Subcutaneous abdominal adipose tissue (tissue), 5 donors: Measurements from ENCODE around the gene ENPP3.

Experiments used
- H3K27ac ChIP-seq: one replicate; pipeline ENCODE4 v1.7.0; 2013; ENCODE audit warnings: low read depth, mild to moderate bottlenecking, inconsistent platforms, low read length, moderate library complexity
- H3K27me3 ChIP-seq, 5 donors: one replicate each; pipeline ENCODE4 v1.7.0; 2013; ENCODE audit warnings: low read length in 5 of 5, inconsistent platforms in 1 of 5; ENCODE audit not compliant: control insufficient read depth in 5 of 5, insufficient read depth in 4 of 5
- H3K36me3 ChIP-seq, 5 donors: one replicate each; pipeline ENCODE4 v1.7.0; 2013; ENCODE audit warnings: low read length in 5 of 5; ENCODE audit not compliant: control insufficient read depth in 5 of 5, insufficient read depth in 5 of 5
- H3K4me1 ChIP-seq, 5 donors: one replicate each; pipeline ENCODE4 v1.7.0; 2013; ENCODE audit warnings: low read length in 5 of 5, mild to moderate bottlenecking in 3 of 5, moderate library complexity in 1 of 5; ENCODE audit not compliant: control insufficient read depth in 5 of 5, insufficient read depth in 5 of 5
- H3K4me3 ChIP-seq, 5 donors: one replicate each; pipeline ENCODE4 v1.7.0; 2013; ENCODE audit warnings: low read length in 5 of 5, low read depth in 1 of 5
- H3K9ac ChIP-seq, 5 donors: one replicate each; pipeline ENCODE4 v1.7.0; 2013; ENCODE audit warnings: low read length in 5 of 5, mild to moderate bottlenecking in 4 of 5, moderate library complexity in 3 of 5
- H3K9me3 ChIP-seq, 5 donors: one replicate each; pipeline ENCODE4 v1.7.0; 2013; ENCODE audit warnings: low read length in 5 of 5; ENCODE audit not compliant: control insufficient read depth in 5 of 5
- donor health status: healthy.
- donor health status: healthy.
- donor health status: healthy.
- donor health status: healthy.
- donor health status: healthy.

The ENPP3 gene

DNA sequence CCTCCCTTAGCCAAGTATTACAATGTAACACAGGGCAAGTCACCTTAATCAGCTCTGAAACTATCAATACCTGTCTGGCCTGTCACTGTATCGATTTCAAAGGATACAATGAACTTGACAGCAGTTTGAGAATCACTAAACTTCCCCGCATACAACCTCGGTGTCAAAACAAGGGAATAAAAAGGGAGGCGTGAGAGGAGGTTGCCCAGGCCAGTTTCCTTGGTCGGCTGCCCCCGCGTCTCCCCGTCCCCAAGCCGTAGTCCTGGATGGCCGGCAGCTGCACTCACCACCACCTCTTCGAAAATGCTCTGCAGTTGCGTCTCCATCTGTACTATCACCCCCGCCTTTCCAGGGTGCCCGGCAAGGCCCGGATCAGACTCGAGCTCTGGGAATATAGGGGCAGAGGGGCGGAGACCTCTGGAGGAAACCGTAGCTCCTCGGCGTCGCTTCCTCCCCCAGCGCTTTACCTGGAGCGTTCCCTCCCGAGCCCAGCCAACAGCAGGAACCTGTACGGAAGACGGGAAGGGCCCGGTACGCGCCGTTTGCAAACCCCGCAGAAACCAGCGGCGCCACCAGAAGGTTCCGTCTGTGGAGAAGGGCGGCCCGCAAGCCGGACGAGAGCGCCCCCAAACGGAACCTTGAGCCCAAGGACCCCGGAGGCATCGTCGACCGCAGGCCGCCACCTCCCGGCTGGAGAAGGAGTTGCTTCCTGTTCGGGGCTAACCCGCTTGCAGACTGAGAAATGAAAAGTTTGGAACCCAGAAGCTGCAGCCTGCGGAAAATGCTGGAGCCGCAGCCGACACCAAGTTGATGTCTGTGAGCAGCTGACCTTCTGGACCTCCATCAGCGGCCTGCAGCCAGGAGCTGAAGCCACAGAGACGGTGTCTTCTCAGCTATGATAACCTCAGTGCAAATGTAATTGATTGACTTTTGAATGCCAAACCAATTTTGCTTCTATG lies 9.1 kb upstream of the ENPP3 start, which contains the start of gene MED23:
Gene MED23, minus strand, starts transcription at position 519 of the 959 bp plus-strand sequence. Its CDS starts 193 bp downstream, at position 326.
- Histone ChIP-seq H3K4me3 (peak within 1 kb of the TSS; percentile 83 to 99 (median 95)), H3K27me3 (no peaks in the 10 kb centered on the region), H3K36me3 (peaks cover 14 to 25% (median 19%) of the 10 kb centered on the region in 5 donors), H3K27ac (peak within 1 kb of the TSS; percentile 59), H3K9me3 (no peaks in the 10 kb centered on the region), H3K4me1 (peaks cover 0 to 21% (median 18%) of the 10 kb centered on the region in 5 donors), H3K9ac (peak within 1 kb of the TSS; percentile 73 to 98 (median 92))

GRCh38 chr6:131628726-131629125 lies 8.4 kb upstream of the ENPP3 start:
- Histone ChIP-seq H3K9ac (peak overlapping the region in 2 of 5 donors; percentile 55 to 69), H3K36me3 (peaks cover 7 to 17% (median 12%) of the 10 kb centered on the region in 5 donors), H3K4me1 (peaks cover 0 to 21% (median 18%) of the 10 kb centered on the region in 5 donors), H3K4me3 (peak overlapping the region; percentile 77 to 99 (median 95)), H3K9me3 (no peaks in the 10 kb centered on the region), H3K27me3 (no peaks in the 10 kb centered on the region), H3K27ac (no peak overlapping the region)

GRCh38 chr6:131629651-131630050 lies 7.5 kb upstream of the ENPP3 start:
- Histone ChIP-seq H3K9me3 (no peaks in the 10 kb centered on the region), H3K4me3 (no peak overlapping the region), H3K27ac (no peak overlapping the region), H3K9ac (no peak overlapping the region), H3K36me3 (peaks cover 0 to 8% (median 3%) of the 10 kb centered on the region in 5 donors), H3K27me3 (no peaks in the 10 kb centered on the region), H3K4me1 (peaks cover 0 to 21% (median 18%) of the 10 kb centered on the region in 5 donors)

DNA sequence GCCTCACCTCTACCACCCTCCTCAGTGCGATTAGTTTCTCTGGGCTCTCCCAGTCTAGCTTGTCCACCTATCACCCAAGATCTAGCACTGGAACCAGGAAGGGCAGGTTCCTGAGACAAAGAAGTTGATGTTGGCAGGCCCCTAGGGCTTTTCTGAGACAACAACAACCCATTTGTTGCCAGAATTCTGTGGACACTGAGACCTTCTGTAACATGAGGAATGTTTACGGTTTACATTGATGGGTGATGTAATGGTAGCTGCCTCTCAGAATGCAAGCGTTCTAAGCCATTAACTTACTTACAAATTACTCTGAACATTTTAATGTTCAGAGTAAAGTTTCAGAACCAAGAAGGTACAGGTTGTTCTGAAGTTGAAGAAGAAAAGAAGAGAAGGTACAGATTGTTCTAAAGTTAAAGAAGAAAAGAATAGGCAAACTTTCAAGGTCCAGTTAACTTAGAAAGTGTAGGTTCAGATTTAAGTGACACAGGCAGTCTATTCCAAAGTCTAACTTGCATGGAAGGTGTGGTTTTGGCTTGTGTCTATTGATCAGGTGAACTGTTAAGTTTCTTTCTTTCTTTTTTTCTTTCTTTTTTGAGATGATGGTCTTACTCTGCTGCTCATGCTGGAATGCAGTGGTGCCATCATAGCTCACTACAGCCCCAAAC lies 5.3 kb upstream of the ENPP3 start:
- H3K4me1 ChIP-seq: peaks cover 0 to 18% (median 17%) of the 10 kb centered on the region in 5 donors

GRCh38 chr6:131635384-131636340 lies 1.4 kb upstream of the ENPP3 start:
- Histone ChIP-seq H3K27ac (no peak overlapping the region), H3K9me3 (no peaks in the 10 kb centered on the region), H3K27me3 (no peaks in the 10 kb centered on the region), H3K9ac (no peak overlapping the region), H3K4me3 (no peak overlapping the region), H3K4me1 (peaks cover 0 to 7% (median 0%) of the 10 kb centered on the region in 5 donors), H3K36me3 (no peaks in the 10 kb centered on the region)

More for the DNA sequence above, 5.3 kb upstream of the ENPP3 start:
- Histone ChIP-seq H3K4me3 (no peak overlapping the region), H3K36me3 (no peaks in the 10 kb centered on the region), H3K27ac (no peak overlapping the region), H3K27me3 (no peaks in the 10 kb centered on the region), H3K9ac (no peak overlapping the region), H3K9me3 (no peaks in the 10 kb centered on the region)

DNA sequence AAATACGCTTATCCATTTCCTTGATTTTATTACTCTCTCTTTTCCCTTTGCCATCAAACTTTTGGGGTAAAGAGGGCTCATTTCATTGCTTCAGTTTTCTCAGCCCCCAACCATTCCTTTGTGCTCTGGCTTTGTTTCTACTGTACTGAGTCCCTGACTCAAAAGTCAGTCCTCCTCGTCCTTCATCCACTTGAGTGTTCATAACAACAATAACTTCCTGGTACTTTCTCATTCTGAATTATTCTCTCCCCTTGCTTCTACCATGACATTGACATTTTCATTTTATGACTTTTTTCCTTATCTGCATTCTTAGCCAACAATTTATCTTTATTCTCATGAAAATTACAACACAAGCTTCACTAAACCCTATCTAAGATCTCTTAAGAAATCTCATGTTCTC lies 911 bp downstream of the ENPP3 start:
- Histone ChIP-seq H3K36me3 (no peaks in the 10 kb centered on the region), H3K9ac (no peak overlapping the region), H3K27me3 (no peaks in the 10 kb centered on the region), H3K27ac (no peak overlapping the region), H3K4me1 (peaks cover 0 to 7% (median 0%) of the 10 kb centered on the region in 5 donors), H3K4me3 (no peak overlapping the region), H3K9me3 (no peaks in the 10 kb centered on the region)

GRCh38 chr6:131640100-131640499 lies 3.0 kb downstream of the ENPP3 start:
- Histone ChIP-seq H3K36me3 (no peaks in the 10 kb centered on the region), H3K27ac (no peak overlapping the region), H3K27me3 (no peaks in the 10 kb centered on the region), H3K9me3 (no peaks in the 10 kb centered on the region), H3K4me1 (peaks cover 0 to 7% (median 0%) of the 10 kb centered on the region in 5 donors), H3K9ac (no peak overlapping the region), H3K4me3 (no peak overlapping the region)

DNA sequence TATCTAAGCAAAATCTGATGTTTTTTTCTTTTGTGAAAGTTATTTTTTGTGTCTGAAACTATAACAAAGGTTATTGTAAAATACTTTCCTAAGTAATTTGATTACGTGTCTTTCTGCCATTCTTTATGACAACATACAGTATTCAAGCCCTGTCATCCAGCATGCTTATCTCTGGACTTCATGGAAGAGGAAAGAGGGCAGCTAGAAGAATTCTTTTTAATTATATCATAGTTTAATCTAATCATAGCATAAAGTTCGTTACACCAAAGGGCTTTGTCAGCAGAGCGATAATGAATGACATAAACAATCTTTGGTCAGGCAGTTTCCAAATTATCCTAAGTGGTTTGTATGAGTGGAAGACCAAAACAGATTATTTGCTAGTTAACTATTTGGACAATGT lies 3.5 kb downstream of the ENPP3 start:
- H3K27me3 ChIP-seq: no peaks in the 10 kb centered on the region
- peaks cover 0 to 7% (median 0%) of the 10 kb centered on the region in 5 donors for H3K4me1 ChIP-seq
- no peak overlapping the region for H3K9ac ChIP-seq
- no peak overlapping the region for H3K4me3 ChIP-seq
- no peak overlapping the region for H3K27ac ChIP-seq
- H3K36me3 ChIP-seq: no peaks in the 10 kb centered on the region
- H3K9me3 ChIP-seq: no peaks in the 10 kb centered on the region

DNA sequence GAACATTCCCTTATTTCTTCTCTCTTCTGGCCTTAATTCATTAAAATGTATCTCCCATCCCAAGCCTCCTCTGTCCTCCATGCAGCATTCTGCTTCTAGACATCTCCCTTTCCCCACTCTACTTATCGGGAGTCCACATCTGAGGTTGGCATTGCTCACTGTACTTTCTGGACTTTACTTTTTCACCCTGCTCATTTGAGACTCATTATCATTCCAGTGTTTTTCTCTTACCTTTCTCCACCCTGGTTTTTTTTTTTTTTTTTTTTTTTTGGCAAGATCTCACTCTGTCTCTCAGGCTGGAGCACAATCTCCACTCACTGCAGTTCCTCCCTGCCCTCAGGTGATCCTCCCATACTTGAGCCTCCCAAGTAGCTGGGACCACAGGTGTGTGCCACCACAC lies 4.5 kb downstream of the ENPP3 start:
- no peak overlapping the region for H3K9ac ChIP-seq
- no peaks in the 10 kb centered on the region for H3K36me3 ChIP-seq
- no peak overlapping the region for H3K27ac ChIP-seq
- H3K4me3 ChIP-seq: no peak overlapping the region
- peaks cover 0 to 6% (median 0%) of the 10 kb centered on the region in 5 donors for H3K4me1 ChIP-seq
- no peaks in the 10 kb centered on the region for H3K9me3 ChIP-seq
- H3K27me3 ChIP-seq: no peaks in the 10 kb centered on the region
